Measurements from ENCODE around the gene UBE2G1. TPM values are rescaled to one million over a fixed set of nuclear protein-coding genes. Genes with fewer than 3 reads are reported as not detected.
"Not testable (repeated sequence)": the region's sequence is repeated elsewhere in the genome, so short reads cannot be mapped to it uniquely, and the experiment has no call there.

The UBE2G1 gene
- polyA plus RNA-seq, 4 donors: 62.3 to 72.3 (median 65.4) TPM

GRCh38 chr17:4375796-4376440, 9.4 kb upstream of the UBE2G1 start:
- DNase-seq (ENCODE audit: low read depth in 4 of 4, low spot score in 3 of 4): not testable (repeated sequence)

GRCh38 chr17:4375039-4375748, 8.7 kb upstream of the UBE2G1 start:
- no peak for DNase-seq (ENCODE audit: low read depth in 4 of 4, low spot score in 3 of 4)

GRCh38 chr17:4369557-4370230, 3.2 kb upstream of the UBE2G1 start:
- DNase-seq (ENCODE audit: low read depth in 4 of 4, low spot score in 3 of 4): no peak

- no peak for DNase-seq (ENCODE audit: low read depth in 4 of 4, low spot score in 3 of 4)
Observed at GRCh38 chr17:4368341-4368740, 1.9 kb upstream of the UBE2G1 start.

- DNase-seq (ENCODE audit: low read depth in 4 of 4, low spot score in 3 of 4): not testable (repeated sequence)
Observed at GRCh38 chr17:4367177-4367576, 702 bp upstream of the UBE2G1 start.

GRCh38 chr17:4365628-4366326, 698 bp downstream of the UBE2G1 start:
- DNase-seq (ENCODE audit: low read depth in 4 of 4, low spot score in 3 of 4): peak in 3 of 4 donors; percentile 28 to 34 (median 32)

GRCh38 chr17:4365103-4365627, 1.3 kb downstream of the UBE2G1 start:
- peak; percentile 81 to 87 (median 82) for DNase-seq (ENCODE audit: low read depth in 4 of 4, low spot score in 3 of 4)

DNA sequence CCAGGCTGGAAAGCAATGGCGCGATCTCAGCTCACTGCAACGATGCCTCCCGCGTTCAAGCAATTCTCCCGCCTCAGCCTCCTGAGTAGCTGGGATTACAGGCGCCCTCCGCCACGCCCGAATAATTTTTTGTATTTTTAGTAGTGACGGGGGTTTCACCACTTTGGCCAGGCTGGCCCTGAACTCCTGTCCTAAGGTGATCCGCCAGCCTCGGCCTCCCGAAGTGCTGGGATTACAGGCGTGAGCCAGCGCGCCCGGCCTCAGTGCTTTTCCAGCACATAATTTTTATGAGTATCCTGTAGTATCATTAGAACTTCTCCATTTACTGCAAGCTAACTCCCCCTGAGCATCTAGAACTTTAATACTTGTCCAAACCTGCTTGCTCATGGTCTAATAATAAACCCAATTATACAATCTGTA, 1.8 kb downstream of the UBE2G1 start:
- DNase-seq (ENCODE audit: low read depth in 4 of 4, low spot score in 3 of 4): no peak

DNA sequence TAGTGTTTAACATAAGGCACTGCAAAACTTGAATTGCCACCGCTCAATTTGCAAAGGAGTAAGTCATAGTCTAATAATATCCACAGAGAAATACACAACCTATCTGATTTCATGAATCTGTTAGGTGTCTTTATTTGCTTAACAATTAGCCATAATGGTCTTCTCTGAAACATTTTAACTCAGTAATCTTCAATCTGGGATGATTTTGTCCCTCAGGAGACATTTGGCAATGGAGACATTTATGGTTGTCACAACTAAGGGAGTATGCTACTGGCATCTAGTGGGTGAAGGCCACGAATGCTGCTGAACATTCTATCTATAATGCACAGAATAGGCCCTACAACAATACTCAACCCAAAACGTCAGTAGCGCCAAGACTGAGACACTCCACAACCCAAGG, 4.3 kb downstream of the UBE2G1 start:
- DNase-seq (ENCODE audit: low read depth in 4 of 4, low spot score in 3 of 4): no peak

GRCh38 chr17:4358154-4358553, 8.3 kb downstream of the UBE2G1 start:
- no peak for DNase-seq (ENCODE audit: low read depth in 4 of 4, low spot score in 3 of 4)

DNA sequence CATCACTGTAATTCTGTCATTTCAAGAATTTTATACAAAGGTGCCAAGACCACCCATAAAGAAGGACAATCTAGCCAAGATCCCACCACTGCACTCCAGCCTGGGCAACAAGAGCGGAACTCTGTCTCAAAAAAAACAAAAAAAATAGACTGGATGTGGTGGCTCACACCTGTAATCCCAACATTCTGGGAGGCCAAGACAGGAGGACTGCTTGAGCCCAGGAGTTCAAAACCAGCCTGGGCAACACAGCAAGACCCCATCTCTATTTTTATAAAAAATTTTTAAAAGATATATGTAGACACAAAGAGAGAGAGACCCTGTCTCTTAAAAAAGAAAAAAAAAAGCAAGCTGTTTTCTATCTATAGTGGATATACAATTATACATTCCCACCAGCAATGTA, 8.8 kb downstream of the UBE2G1 start:
- no peak for DNase-seq (ENCODE audit: low read depth in 4 of 4, low spot score in 3 of 4)

- no peak for DNase-seq (ENCODE audit: low read depth in 4 of 4, low spot score in 3 of 4)
Observed at GRCh38 chr17:4357030-4357628, 9.3 kb downstream of the UBE2G1 start.

GRCh38 chr17:4354862-4355514, 11.5 kb downstream of the UBE2G1 start:
- DNase-seq (ENCODE audit: low read depth in 4 of 4, low spot score in 3 of 4): no peak

DNA sequence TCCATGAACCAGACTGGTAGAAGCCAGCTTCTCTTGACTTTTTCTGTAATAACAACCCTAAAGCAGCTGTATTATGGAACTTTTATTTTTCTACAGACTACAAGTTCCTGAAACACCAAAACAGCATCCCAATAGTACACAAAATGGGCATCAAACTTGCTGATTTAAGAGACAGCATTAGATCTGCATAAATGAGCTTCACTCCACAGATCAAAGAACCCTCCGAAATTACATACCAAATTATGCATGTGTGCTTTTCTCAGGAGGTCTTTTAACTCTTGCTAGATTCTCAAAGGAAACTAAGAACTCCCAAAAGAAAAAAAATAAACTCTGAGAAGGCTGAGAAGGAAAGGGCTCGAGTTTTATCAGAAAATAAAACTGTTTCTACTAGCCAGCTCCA, 12.3 kb downstream of the UBE2G1 start:
- no peak for DNase-seq (ENCODE audit: low read depth in 4 of 4, low spot score in 3 of 4)

GRCh38 chr17:4350214-4350613, 16.3 kb downstream of the UBE2G1 start:
- not testable (repeated sequence) for DNase-seq (ENCODE audit: low read depth in 4 of 4, low spot score in 3 of 4)

GRCh38 chr17:4345581-4346252, 20.8 kb downstream of the UBE2G1 start:
- no peak for DNase-seq (ENCODE audit: low read depth in 4 of 4, low spot score in 3 of 4)

DNA sequence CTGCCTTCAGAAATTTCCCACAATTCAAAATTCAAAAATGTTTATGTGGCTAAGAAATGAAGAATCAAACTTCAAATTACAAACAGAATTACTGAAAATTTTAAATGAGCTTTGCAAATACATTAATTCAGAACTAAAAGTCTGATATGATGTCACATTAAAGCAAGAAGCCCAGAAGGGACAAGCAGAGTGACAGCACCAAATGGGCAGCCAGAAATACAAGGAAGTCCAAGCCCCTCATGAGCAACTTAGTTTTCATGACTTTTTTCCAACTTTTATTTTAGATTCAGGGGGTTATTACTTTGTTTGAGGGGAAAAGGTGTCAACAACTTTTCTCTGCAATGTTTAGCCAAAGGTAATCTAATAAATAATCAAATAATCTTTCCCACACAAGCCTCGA, 21.5 kb downstream of the UBE2G1 start:
- DNase-seq (ENCODE audit: low read depth in 4 of 4, low spot score in 3 of 4): no peak

DNA sequence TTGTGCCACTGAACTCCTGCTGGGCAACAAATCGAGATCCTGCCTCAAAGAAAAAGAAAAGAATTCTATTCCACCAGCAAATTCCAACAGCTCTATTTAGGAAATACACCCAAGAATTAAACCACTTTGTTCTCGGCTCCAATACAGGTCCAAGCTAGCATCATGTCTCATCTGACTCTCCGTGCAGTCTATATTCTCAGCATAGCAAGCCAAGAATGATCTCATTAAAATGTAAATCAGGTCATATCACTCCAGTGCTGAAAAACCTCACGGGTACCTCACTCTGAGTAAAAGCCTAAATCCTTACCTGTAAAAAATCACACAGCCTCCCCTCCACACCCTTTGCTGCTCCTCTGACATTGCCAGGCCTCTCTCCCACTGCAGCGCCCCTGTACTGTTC, 23.9 kb downstream of the UBE2G1 start:
- no peak for DNase-seq (ENCODE audit: low read depth in 4 of 4, low spot score in 3 of 4)

DNA sequence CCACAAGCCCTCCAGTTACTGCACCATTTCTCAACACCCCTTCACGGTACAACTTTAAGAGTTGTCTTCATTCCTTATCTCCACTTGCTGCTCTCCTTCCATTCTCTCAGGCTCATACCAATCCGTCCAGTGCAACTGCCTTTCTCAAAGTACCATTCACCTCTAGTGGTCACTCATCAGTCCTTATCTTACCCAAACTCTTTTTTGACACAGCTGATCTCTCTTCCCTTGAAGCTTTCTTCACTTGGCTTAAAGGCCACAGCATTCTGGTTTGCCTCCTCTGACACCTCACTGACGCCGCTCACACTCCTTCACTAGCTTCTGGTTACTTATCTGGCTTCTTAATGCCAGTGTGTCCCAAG, 24.9 kb downstream of the UBE2G1 start:
- no peak for DNase-seq (ENCODE audit: low read depth in 4 of 4, low spot score in 3 of 4)

Measured in right renal pelvis (tissue), 4 donors.